Measurements from ENCODE around the gene PFKFB4.
A peak's percentile ranks its signal among the peaks of the same experiment; 100 is the strongest.

The PFKFB4 gene

GRCh38 chr3:48521635-48522034, 35.0 kb downstream of the PFKFB4 start:
- TF ChIP-seq KLF1 (tag by site-specific recombination; IDR thresholded peaks at IDR 0.05) (peak; percentile 55; the same call in 1 of the 2 replicates), PRDM10 (tag by site-specific recombination; IDR thresholded peaks at IDR 0.05) (no peak)
- H3K27ac ChIP-seq (ENCODE audit: extremely low read depth, low read depth, low read length): no peak overlapping the region
- no peaks in the 10 kb centered on the region for H3K4me1 ChIP-seq (ENCODE audit: control insufficient read depth, insufficient read depth, low read length)
- no peaks in the 10 kb centered on the region for H3K9me3 ChIP-seq (ENCODE audit: control insufficient read depth, insufficient read depth, low read depth, low read length)
- no peaks in the 10 kb centered on the region for H3K36me3 ChIP-seq (ENCODE audit: control insufficient read depth in 2 of 2, insufficient read depth in 1 of 2, low read length in 2 of 2)
- ChIA-PET POLR2A (no interaction called here), CTCF (no interaction called here)
- no peak overlapping the region for H3K4me3 ChIP-seq (ENCODE audit: low read depth, low read length)

DNA sequence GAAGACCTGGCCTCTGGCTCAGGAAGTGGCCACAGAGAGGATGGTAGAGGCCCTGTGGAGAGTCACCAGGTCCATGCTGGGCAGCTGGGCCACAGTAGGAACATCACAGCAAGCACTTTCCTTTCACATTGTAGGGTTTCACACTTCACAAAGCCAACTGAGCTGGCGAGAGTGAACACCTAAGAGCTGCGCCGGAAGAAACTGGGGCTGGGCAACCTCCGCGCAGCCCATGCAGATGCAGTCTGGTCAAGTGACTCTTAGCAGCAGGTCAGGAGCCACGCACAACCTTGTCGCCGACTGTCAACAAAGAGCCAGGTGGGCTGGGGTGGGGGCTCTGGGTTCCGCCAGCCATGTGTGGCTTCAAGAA, 37.3 kb downstream of the PFKFB4 start:
- peak; percentile 23; the same call in 1 of the 2 replicates for TF ChIP-seq ZIC2 (tag by site-specific recombination; IDR thresholded peaks at IDR 0.05)
- no peak for TF ChIP-seq ZNF701 (tag by site-specific recombination; IDR thresholded peaks at IDR 0.05)
- CTCF ChIA-PET: no interaction called here
- H3K4me1 ChIP-seq (ENCODE audit: control insufficient read depth, insufficient read depth, low read length): no peaks in the 10 kb centered on the region

DNA sequence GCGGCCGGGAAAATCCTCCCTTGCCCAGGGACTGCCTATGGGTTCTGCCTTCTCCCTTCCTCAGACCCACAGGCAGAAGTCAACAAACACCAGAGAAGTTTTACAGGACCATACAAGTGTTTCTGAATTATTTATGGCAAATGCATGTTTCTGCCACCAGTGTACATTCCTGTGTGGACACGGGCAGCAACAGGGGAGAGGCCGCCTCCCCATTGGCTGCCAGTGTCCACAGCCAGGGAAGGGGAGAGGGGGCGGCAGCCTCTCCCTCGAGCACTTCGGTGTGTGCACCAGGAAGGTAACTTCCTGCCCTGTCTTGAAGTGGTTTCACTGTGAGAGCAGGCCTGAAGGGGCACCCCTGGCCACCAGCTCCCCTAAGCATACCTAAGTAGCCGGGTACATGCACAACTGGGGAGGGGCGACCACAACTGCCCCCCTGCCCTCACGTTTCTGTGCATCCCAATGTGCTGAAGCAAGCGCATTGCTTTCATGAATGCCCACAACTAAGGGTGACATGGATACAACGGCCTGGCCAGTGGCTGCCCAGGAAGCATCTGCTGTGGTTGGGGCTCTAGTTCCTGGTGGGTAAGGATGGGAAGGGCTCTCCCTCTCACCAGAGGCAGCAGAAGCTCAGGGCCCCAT, 37.8 kb downstream of the PFKFB4 start:
- Histone ChIP-seq H3K9me3 (ENCODE audit: control insufficient read depth, insufficient read depth, low read depth, low read length) (no peaks in the 10 kb centered on the region), H3K27ac (ENCODE audit: extremely low read depth, low read depth, low read length) (no peak overlapping the region), H3K36me3 (ENCODE audit: control insufficient read depth in 2 of 2, insufficient read depth in 1 of 2, low read length in 2 of 2) (no peaks in the 10 kb centered on the region), H3K4me1 (ENCODE audit: control insufficient read depth, insufficient read depth, low read length) (no peaks in the 10 kb centered on the region), H3K4me3 (ENCODE audit: low read depth, low read length) (no peak overlapping the region)
- TF ChIP-seq ZBTB26 (tag by site-specific recombination; optimal IDR thresholded peaks at IDR 0.05): no peak
- ChIA-PET CTCF (no interaction called here), POLR2A (no interaction called here)

More for the DNA sequence above, 37.3 kb downstream of the PFKFB4 start:
- no peak overlapping the region for H3K4me3 ChIP-seq (ENCODE audit: low read depth, low read length)
- no peak overlapping the region for H3K27ac ChIP-seq (ENCODE audit: extremely low read depth, low read depth, low read length)
- H3K36me3 ChIP-seq (ENCODE audit: control insufficient read depth in 2 of 2, insufficient read depth in 1 of 2, low read length in 2 of 2): no peaks in the 10 kb centered on the region
- POLR2A ChIA-PET: no interaction called here
- H3K9me3 ChIP-seq (ENCODE audit: control insufficient read depth, insufficient read depth, low read depth, low read length): no peaks in the 10 kb centered on the region

GRCh38 chr3:48518069-48518468, 38.5 kb downstream of the PFKFB4 start:
- Histone ChIP-seq H3K9me3 (ENCODE audit: control insufficient read depth, insufficient read depth, low read depth, low read length) (no peaks in the 10 kb centered on the region), H3K4me1 (ENCODE audit: control insufficient read depth, insufficient read depth, low read length) (no peaks in the 10 kb centered on the region), H3K4me3 (ENCODE audit: low read depth, low read length) (no peak overlapping the region), H3K36me3 (ENCODE audit: control insufficient read depth in 2 of 2, insufficient read depth in 1 of 2, low read length in 2 of 2) (no peaks in the 10 kb centered on the region), H3K27ac (ENCODE audit: extremely low read depth, low read depth, low read length) (no peak overlapping the region)
- TF ChIP-seq KLF8 (tag by site-specific recombination; IDR thresholded peaks at IDR 0.05) (no peak), ZNF777 (tag by site-specific recombination; IDR thresholded peaks at IDR 0.05; ENCODE audit: borderline replicate concordance) (no peak), PRDM1 (tag by site-specific recombination; IDR thresholded peaks at IDR 0.05) (no peak), ZSCAN4 (tag by site-specific recombination; IDR thresholded peaks at IDR 0.05) (no peak)
- CTCF ChIA-PET: no interaction called here
- POLR2A ChIA-PET: no interaction called here
